ENCODE data around the gene JDP2. TPM values are rescaled to one million over a fixed set of nuclear protein-coding genes. Genes with fewer than 3 reads are reported as not detected.

The JDP2 gene
- polyA plus RNA-seq, 1 experiment: 83.8 TPM

- no peak for DNase-seq (ENCODE audit: low read depth)
- Histone ChIP-seq H3K36me3 (ENCODE audit: control insufficient read depth, insufficient read depth, low read length) (no peaks in the 10 kb centered on the region), H3K4me3 (ENCODE audit: low read depth, low read length) (no peak overlapping the region), H3K27me3 (ENCODE audit: control insufficient read depth, insufficient read depth, low read length) (peaks cover 3% of the 10 kb centered on the region; the same call in 1 of the 2 replicates)
- no peak for TF ChIP-seq CTCF (IDR thresholded peaks at IDR 0.05; ENCODE audit: insufficient read depth, low read depth, low read length)
- ChIA-PET CTCF (no interaction called here), POLR2A (no interaction called here)
These were observed 73.3 kb downstream of the JDP2 start for GRCh38 chr14:75501080-75501479.

- Histone ChIP-seq H3K27me3 (ENCODE audit: control insufficient read depth, insufficient read depth, low read length) (0 out of 2 replicates have a peak, but pooled peaks cover 3% of the 10 kb centered on the region), H3K36me3 (ENCODE audit: control insufficient read depth, insufficient read depth, low read length) (no peaks in the 10 kb centered on the region), H3K4me3 (ENCODE audit: low read depth, low read length) (no peak overlapping the region)
- CTCF ChIA-PET: no interaction called here
- POLR2A ChIA-PET: no interaction called here
- DNase-seq (ENCODE audit: low read depth): no peak
- no peak for TF ChIP-seq CTCF (IDR thresholded peaks at IDR 0.05; ENCODE audit: insufficient read depth, low read depth, low read length)
These were observed 76.6 kb downstream of the JDP2 start for GRCh38 chr14:75504411-75504810.

GRCh38 chr14:75506930-75507329 lies 79.1 kb downstream of the JDP2 start:
- CTCF ChIA-PET: interaction anchor here (1.2 to 2.9 kb wide), 3 partner anchors 10 to 198 kb away, joined by 4 to 8 read pairs (median 4); no protein-coding TSS in a partner anchor
- no peak for DNase-seq (ENCODE audit: low read depth)
- H3K27me3 ChIP-seq (ENCODE audit: control insufficient read depth, insufficient read depth, low read length): 0 out of 2 replicates have a peak, but pooled peaks cover 2% of the 10 kb centered on the region
- H3K4me3 ChIP-seq (ENCODE audit: low read depth, low read length): no peak overlapping the region
- no peak for TF ChIP-seq CTCF (IDR thresholded peaks at IDR 0.05; ENCODE audit: insufficient read depth, low read depth, low read length)
- POLR2A ChIA-PET: no interaction called here
- no peaks in the 10 kb centered on the region for H3K36me3 ChIP-seq (ENCODE audit: control insufficient read depth, insufficient read depth, low read length)

- ChIA-PET POLR2A (no interaction called here), CTCF (interaction anchor here (1.4 kb wide), 1 partner anchor 144 kb away, joined by 3 read pairs; no protein-coding TSS in a partner anchor)
- no peak for TF ChIP-seq CTCF (IDR thresholded peaks at IDR 0.05; ENCODE audit: insufficient read depth, low read depth, low read length)
- no peak for DNase-seq (ENCODE audit: low read depth)
- Histone ChIP-seq H3K4me3 (ENCODE audit: low read depth, low read length) (no peak overlapping the region), H3K36me3 (ENCODE audit: control insufficient read depth, insufficient read depth, low read length) (no peaks in the 10 kb centered on the region), H3K27me3 (ENCODE audit: control insufficient read depth, insufficient read depth, low read length) (no peaks in the 10 kb centered on the region)
These were observed 82.7 kb downstream of the JDP2 start for GRCh38 chr14:75510547-75510946.

DNA sequence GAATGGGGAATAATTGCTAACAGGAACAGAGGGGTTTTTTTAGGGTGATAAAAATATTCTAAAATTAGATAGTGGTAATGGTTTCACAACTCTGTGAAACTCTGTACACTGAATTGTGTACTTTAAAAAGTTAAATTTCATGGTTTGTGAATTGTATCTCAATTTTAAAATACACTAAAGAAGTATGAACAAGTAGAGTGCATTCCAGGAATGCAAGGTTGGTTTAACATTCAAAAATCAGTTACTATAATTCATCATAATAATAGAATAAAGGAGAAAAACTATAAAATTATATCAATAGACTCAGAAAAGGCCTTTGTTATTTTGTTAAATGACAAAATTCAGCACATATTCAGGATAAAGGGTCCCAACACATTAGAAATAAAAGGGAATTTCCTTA lies 83.4 kb downstream of the JDP2 start:
- Histone ChIP-seq H3K36me3 (ENCODE audit: control insufficient read depth, insufficient read depth, low read length) (no peaks in the 10 kb centered on the region), H3K4me3 (ENCODE audit: low read depth, low read length) (no peak overlapping the region), H3K27me3 (ENCODE audit: control insufficient read depth, insufficient read depth, low read length) (peaks cover 4% of the 10 kb centered on the region; the same call in 1 of the 2 replicates)
- ChIA-PET CTCF (interaction anchor here (1.4 to 2.0 kb wide), 2 partner anchors 50 to 143 kb away, joined by 3 to 4 read pairs; no protein-coding TSS in a partner anchor), POLR2A (no interaction called here)
- no peak for DNase-seq (ENCODE audit: low read depth)
- TF ChIP-seq CTCF (IDR thresholded peaks at IDR 0.05; ENCODE audit: insufficient read depth, low read depth, low read length): no peak
